HG03103 (cell line): ENCODE data around the gene EGFL8.
"Not testable (repeated sequence)": the region's sequence is repeated elsewhere in the genome, so short reads cannot be mapped to it uniquely, and the experiment has no call there.

ENCODE experiments used
- ATAC-seq: cut with Tn5 transposase; IDR thresholded peaks from one replicate; pipeline ENCODE4 v1.9.1; 2021; ENCODE audit warnings: low read depth; ENCODE audit not compliant: unreplicated experiment

The EGFL8 gene

DNA sequence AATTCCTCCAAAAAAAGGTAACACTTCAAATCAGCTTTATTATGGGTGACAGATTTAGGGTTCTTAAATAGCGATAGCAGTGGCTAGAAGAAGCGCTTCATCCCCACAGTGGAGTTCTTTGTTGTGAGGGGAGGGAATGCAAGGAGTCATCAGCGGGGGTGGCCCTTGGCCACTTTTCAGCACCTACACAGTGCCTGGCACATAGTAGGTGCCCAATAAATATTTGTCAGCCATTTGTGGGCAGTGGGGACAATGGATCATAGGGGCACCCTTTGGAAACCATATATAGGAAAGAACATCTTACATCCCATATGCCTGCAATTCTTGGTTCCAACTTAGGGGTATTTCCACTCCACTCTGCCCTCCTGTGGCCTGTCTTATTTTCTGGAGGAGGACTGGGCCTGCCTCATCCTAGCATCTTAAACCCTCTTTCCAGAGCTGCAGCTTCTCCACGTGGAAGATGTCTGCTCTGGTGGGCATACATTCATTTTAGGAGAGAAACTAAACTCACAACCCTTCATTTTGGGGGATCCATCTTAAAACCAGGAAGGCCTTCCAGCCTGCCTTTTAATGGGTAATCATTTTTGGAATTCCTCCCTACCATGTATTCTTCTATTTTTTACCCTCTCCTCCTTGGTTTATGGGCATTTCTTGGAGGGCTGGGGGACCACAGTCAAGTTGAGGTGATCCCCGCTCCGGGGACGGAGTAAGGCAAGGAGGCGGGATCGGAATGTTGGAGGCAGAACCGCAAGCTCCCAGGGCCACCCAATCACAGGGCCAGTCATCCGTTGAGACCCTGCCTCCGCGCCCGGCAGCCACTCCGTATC is 30.6 kb downstream of the EGFL8 start:
- ATAC-seq, result no peak

DNA sequence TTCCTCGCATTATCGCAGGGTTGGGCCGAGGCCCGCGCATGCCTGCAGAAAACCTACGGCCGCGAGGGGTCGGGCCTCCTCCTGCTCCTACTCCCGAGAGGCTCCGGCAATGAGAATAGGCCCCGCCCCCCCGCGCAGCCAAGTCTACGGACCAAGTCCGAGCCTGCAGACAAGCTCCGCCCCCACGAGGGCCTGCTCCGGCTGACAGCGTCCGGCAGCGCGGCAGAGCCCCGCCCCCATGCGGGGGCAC is 31.2 kb downstream of the EGFL8 start:
- peak; percentile 69 for ATAC-seq

DNA sequence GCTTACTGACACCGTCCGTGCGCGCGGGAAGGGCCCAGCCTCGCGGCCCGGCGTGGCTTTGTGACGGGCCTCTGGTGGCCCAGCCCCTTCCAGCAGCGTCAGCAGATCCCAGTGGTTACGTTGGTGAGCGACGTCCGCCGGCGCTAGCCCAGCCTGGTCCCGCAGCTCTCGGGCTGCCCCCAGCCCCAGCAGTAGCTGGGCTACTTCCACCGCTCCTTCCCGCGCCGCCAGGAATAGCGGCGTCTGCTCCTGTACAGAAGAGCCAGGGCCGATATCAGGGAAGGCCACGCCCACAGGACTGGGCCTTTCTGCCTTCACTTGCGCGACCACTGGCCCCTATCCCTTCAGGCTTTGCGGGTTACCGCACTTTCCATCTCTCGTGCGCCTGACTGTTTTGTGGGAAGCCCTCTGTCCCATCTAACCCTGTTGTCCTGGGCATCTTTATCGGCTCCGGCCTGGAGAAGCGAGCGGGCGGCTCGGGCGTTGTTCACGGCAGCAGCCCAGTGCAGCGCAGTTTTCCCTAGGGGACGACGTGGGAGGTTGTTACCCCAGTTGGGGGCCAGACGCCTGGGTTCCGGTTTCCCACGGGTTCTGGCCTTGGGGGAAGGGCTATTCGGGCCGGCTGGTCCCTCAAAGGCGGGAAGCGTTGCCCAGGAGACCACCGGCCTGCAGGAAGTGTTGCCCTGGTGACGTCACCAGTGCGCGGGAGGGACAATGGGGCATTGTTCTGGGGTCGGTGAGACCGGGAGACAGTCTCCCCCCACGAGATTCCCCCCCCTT is 31.7 kb downstream of the EGFL8 start:
- peak; percentile 73 for ATAC-seq

DNA sequence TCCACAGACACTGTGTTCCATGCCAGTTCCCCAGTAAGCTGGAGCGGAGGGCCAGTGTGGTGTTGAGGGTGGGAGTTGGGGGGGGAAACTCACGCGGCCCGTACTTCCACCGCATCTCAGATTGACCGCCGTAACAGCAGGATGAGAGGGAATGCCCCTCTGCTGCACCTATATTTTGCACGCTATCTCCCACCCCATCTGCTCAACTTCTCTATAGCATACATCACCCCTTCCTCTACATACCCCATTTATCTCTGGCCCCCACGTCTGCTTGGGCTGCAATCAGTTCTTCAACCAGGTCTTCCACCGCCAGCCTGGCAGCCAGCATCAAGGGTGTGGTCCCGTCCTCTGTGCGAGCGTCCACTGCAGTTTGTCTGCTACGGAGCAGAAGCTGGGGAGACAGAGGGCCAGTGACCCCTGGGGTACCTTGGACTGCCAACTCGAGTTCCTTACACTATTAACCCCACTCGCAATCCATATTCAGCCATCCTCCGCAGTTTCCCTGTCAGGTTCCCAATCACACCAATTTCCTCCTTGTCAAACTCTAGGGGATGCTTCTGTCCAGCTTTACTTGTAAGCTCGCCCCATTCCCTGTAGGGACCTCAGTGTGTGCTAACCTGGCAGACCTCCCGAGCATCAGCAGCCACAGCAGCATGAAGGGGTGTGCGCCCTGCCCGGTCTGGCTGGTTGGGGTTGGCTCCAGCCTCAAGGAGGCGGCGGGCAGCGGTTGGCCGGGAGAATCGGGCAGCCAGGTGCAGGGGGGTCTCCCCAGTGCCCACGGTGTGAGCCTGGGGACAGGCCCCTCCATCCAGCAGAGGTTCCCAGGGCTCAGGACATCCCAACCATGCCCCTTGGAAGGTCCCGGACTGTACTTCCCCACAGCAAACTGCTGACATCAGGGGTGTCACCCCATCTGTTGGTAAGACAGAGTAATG is 32.6 kb downstream of the EGFL8 start:
- no peak for ATAC-seq

DNA sequence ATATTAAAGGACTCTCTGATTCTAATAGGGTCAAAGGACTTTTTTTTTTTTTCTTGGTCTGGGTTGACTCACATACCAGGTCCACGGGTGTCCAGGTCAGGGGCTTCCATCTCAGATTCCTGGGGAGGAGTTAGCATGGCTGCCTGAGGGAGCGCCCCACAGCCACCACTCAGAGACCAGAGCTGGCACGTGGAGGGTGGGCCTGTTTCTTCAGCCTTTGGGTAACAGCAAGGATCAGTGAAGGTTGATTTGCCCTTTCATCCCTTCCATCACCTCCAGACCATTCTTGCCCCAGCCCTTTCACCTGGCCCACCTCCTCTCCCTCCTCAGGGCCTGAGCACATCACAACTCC is 33.9 kb downstream of the EGFL8 start:
- ATAC-seq, result no peak

DNA sequence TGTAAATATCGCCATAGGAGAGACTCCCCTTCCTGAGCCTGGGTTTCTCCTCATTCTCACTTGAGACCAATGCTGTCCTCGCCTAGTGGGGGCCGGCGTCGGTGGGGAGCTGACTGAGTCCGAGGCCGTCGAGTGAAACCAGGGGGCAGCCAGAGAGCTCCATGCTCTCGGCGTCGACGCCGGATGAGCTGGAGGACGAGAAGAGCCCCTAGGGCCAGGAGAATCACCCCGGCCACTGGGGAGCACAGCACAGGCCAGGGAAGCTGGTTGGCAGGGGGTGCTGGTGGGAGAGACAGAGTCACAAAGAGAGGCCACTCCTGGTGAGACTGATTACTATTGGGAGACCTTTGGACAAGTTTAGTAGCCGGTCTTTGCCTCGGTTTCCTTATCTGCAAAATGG is 34.5 kb downstream of the EGFL8 start:
- ATAC-seq, result no peak

DNA sequence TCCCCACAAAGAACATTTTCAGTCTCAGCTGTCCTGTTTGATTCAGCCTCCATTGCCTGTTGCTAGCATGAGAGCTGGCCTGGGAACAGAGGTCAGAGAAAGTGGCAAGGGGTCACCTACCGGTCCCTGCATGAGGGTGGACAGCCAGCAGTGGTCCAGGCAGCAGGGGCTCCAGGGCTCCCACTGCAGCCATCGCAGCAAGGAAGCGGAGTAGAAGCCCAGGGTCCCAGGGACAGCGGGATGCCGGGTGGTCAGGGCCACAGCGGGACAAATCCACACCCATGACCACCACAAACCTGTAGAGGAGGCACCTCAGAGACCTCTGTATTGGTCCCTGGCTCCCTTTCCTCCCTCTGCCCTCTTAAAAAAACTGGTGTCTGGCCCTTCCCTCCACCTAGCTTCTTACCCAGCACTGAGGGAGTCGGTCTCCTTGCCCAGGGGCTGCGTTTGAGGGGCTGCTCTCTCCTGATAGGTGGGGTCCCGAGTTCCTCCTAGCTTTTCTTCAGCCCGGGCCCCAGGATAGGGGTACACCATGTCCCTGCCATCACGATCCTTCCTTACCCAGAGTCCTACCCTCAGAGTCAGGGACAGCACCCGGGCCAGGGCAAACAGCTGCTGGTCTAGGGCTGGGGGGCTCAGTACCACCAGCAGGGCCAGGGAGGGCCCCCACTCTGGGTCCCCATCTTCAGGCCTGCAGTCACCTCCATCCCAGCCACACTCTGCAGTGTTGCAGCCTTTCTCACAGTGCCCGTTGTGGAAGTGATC is 36.5 kb downstream of the EGFL8 start:
- no peak for ATAC-seq

DNA sequence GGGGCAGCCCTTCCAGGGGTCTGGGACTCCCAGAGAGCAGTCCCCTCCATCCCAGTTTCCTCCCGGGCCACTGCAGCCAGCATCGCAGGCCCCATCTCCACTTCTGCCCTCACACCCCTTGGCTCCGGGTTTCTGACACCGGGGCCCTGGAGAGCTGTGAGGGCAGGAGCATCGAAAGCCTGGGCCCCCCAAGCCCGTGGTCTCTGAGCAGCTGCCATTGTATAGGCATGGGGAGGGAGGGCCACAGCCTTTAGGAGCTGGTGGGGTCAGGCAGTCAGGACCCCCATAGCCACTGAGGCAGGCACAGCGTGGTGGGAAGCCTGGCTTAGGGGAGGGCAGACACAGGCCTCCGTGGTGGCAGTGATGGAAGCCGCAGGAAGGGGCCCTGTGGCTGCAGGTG is 37.8 kb downstream of the EGFL8 start:
- ATAC-seq, result no peak

DNA sequence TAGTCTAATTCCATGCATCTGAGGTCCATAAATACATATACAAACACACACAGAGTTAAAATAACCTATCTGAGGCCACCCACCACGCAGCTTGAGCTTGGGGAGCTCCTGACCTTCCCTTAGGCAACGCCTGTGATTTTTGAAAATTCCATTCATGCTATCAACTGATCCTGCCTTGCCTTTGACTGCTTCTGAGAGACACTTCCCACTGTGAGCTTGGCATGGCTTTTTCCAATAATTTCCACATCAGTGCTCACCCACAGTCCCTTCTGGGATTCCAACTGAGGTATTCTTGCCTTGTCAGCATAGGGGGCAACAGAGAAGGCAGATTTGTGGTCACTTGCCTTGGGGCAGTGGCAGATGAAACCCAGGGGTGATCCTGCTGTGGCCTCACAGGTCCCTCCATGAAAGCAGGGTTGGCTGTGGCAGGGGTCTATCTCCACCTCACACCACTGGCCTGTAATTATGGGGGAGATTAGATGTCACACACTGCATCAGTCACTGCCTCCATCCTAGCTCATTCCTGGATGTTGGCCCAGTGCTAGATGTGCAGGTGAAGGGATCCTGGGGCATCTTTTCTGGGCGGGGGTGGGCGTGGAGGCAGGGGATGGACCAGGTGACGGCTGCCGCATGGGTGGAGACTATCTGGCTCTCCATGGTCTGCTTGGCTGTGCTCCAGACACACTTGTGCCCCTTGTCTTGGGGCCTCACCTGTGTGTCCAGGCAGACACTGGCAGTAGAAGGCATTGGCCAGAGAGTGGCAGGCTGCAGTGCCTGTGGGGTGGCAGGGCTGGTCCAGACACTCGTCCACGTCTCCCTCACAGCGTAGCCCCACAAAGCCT is 39.3 kb downstream of the EGFL8 start:
- no peak for ATAC-seq

DNA sequence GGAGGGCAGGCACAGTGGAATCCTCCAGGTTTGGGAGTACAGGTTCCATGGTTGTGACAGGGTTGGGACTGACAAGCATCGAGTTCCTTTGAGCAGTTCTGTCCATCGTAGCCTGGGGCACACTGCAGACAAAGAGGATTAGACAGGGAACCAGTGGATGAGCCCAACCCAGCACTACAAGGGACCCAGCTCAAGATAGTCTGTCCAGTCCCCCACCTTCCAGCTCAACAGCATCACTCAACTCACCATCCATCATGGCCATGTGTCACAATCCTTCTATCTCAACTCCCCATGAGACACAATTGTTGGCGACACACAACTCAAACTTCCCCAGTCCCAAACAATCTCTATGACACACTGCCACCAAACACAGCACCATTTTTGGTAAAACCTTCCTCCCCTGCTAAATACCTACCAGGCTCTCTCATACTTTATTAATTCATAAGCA is 39.9 kb downstream of the EGFL8 start:
- no peak for ATAC-seq

DNA sequence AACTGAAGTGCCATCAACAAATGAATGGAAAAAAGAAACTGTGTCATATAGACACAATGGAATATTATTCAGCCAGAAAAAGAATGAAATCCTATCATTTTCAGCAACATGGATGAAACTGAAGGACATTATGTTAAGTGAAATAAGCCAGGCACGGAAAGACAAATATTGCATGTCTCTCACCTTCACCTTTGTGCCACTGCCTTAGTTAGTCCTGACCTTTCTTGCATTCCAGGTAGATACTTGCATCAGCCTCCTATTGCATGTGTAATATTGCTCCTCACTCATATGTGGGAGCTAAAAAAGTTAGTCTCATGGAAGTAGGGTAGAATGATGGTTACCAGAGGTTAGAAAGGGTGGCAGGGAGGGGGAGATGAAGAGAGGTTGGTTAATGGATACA is 44.6 kb downstream of the EGFL8 start:
- no peak for ATAC-seq

DNA sequence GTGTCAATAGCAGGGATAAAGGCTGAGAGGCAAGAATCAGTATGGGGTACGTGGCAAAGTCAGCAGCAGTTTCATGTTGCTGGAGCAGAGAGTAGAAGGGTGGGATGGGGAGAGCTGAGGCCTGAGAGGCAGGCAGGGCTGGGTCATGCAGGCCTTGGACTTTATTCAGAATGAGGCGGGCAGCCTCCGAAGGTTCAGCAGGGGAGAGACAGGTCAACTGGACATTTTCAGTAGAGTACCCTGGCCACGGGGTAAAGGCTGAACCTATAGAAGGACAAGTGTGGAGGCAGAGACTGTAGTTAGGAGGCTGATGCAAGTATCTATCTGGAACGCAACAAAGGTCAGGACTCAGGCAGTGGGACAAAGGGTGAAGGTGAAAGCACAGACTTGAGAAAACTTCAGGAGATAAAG is 45.8 kb downstream of the EGFL8 start:
- ATAC-seq, result no peak

DNA sequence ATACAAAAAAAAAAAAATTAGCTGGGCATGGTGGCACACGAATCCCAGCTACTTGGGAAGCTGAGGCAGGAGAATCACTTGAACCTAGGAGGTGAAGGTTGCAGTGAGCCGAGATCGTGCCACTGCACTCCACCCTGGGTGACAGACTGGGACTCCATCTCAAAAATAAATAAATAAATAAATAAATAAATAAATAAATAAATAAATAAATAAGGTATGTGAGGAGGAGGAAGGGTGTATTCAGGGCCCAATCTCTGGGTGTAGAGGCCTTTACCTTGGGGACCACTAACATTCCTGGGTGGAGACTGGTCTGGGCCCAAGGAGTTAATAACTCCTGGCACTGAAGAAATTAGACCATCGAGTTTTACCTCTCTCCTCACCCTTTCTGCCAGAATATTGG is 47.0 kb downstream of the EGFL8 start:
- ATAC-seq, result not testable (repeated sequence)

DNA sequence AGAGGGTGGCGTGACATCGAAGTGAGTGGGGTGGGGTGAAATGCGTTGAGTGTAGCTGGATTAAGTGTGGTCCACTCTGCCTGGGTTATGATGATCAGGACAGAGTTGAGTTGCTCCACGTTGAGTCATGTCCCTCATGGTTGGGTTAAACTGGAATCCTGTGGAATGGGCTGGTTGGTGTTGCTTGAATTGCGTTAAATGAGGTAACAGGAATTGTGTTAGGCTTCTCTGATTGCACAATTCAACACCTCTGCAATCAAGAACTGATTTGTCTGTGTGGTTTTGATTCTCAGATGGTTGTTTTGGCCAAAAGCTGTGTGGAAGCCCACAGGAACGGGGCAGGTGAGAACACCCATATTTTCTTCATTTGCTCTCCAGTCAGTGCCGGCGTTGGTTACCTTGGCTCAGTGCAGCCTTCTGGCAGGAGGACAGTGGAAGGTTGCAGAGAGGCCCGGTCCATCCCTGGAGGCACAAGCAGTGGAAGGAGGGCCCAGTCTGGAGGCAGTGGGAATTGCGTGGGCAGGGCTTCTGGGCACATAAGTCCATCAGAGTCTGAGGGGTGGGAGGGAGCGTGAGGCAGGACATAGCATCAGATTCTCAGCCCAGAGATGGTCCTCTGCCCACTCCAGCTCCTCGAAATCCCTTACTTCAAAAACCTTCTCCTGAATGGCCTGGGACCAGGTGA is 47.8 kb downstream of the EGFL8 start:
- ATAC-seq, result no peak

DNA sequence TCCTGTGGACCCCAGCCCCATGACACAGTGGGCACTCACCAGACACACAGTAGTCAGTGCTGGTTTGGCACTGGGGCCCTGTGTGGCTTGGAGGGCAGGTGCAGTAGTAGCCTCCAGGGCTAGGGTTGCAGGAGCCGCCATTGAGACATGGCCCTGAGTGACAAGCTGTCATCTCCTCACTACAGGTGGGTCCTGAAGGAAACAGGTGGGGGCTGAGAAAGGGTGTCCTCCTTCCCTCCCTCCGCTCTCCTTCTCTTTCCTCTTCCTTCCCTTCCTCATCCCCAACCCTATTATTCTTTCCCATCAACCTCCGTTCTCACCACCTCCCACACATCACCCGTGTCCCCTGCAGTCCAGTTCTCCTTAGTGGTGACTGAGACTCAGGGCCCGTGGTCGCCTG is 49.3 kb downstream of the EGFL8 start:
- no peak for ATAC-seq

DNA sequence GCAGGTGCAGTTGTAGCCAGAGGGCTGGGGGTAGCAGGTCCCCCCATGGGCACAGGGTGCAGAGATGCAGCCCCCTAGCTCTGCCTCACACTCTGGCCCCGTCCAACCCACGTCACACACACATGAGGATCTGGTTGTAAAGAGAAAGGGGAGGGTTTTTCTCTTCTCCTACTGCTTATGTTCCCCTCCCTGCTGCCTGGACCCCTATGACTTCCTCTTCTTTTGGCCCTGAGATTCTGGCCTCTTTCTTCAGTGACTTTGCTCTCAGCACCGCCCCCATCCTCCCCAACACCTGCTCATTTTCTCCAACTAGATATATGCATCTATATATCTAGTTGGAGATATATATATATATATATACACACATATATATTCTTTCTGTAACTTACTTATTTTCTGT is 49.7 kb downstream of the EGFL8 start:
- no peak for ATAC-seq

DNA sequence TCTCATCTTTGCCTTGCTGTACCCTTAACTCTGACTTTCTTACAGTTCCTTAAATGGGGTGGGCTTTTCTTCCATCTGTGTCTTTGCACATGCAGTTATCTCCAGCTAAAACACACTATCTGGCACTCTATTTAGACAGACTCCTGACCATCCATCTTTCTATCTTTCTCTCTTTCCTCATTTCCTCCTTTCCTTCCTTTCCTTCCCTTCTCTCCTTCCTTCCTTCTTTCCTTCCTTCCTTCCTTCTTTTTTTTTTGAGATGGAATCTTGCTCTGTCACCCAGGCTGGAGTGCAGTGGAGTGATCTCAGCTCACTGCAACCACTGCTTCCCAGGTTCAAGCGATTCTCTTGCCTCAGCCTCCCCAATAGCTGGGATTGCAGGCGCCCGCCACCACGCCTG is 51.2 kb downstream of the EGFL8 start:
- ATAC-seq, result no peak

DNA sequence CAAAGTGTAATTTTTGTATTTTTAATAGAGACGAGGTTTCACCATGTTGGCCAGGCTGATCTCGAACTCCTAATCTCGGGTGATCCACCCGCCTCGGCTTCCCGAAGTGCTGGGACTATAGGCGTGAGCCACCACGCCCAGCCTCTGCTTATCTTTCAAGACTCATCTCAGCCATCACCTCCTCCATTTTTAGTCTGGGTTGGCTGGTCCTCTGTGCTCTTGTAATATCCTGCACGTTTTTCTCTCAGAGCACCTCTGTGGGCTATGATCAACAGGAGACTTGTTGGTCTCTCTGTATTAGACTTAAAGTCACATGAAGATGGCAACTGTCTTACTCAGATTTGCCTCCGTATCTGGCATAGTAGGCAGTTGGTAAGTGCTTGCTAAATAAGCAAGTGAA is 51.9 kb downstream of the EGFL8 start:
- no peak for ATAC-seq

DNA sequence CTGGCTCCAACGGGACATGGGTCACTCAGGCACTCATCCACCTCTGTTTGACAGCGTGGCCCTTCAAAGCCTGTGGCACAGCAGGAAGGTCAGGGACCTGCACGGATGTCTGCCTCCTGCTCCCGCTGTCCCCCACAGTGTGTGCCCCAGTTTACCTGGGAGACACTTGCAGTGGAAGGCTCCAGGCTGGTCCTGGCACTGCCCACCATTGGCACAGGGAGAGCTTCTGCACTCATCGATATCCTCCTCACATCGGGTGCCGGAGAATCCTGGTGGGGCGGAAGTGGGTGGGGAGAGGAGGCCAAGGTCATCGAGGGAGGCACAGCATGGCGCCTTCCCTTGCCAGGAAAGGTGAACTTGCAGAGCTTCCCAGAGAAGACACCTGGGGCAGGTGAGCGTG is 52.6 kb downstream of the EGFL8 start:
- ATAC-seq, result no peak
